Mesenchymal stem cell (in vitro differentiated cells and primary cell): Measurements from ENCODE around the gene PRR36.

Experiments
- DNase-seq: peaks from one replicate; pipeline ENCODE4 v3.0.0-alpha.2; 2013
- H2AFZ ChIP-seq: one replicate; pipeline ENCODE4 v1.6.1; 2013; ENCODE audit warnings: low read depth, mild to moderate bottlenecking, control low read depth, inconsistent platforms, low read length, moderate library complexity
- H2AK5ac ChIP-seq: 2 replicates; pipeline ENCODE4 v1.6.1; 2013; ENCODE audit warnings: low read length, moderate library complexity, mild to moderate bottlenecking, inconsistent platforms; ENCODE audit not compliant: severe bottlenecking
- H2BK120ac ChIP-seq: one replicate; pipeline ENCODE4 v1.6.1; 2013; ENCODE audit warnings: low read depth, mild to moderate bottlenecking, inconsistent platforms, low read length, moderate library complexity
- H2BK12ac ChIP-seq, 2 experiments: one replicate each; pipeline ENCODE4 v1.6.1; 2013; ENCODE audit warnings: inconsistent platforms in 2 of 2, low read length in 2 of 2, mild to moderate bottlenecking in 2 of 2, moderate library complexity in 2 of 2, control low read depth in 1 of 2
- H2BK15ac ChIP-seq: one replicate; pipeline ENCODE4 v1.6.1; 2013; ENCODE audit warnings: mild to moderate bottlenecking, low read depth, inconsistent platforms; ENCODE audit not compliant: poor library complexity, severe bottlenecking
- H2BK5ac ChIP-seq: 2 replicates; pipeline ENCODE4 v1.6.1; 2013; ENCODE audit warnings: low read depth, mild to moderate bottlenecking, low read length, control low read depth, inconsistent platforms; ENCODE audit not compliant: poor library complexity, severe bottlenecking
- H3K14ac ChIP-seq, 2 experiments: one replicate each; pipeline ENCODE4 v1.6.1; 2013; ENCODE audit warnings: inconsistent platforms in 2 of 2, low read length in 2 of 2, control low read depth in 1 of 2, mild to moderate bottlenecking in 1 of 2, moderate library complexity in 1 of 2
- H3K18ac ChIP-seq, 2 experiments: one replicate each; pipeline ENCODE4 v1.6.1; 2013; ENCODE audit warnings: inconsistent platforms in 2 of 2, low read length in 2 of 2, control low read depth in 1 of 2, low read depth in 1 of 2, mild to moderate bottlenecking in 1 of 2
- H3K23ac ChIP-seq, 2 experiments: one replicate each; pipeline ENCODE4 v1.6.1; 2013; ENCODE audit warnings: inconsistent platforms in 2 of 2, low read length in 2 of 2, mild to moderate bottlenecking in 2 of 2, moderate library complexity in 2 of 2, control low read depth in 1 of 2
- H3K27ac ChIP-seq: 2 replicates; pipeline ENCODE4 v1.5.1; 2013; ENCODE audit warnings: mild to moderate bottlenecking, moderate library complexity, low read length, control low read depth, inconsistent platforms; ENCODE audit not compliant: poor library complexity, severe bottlenecking
- H3K27me3 ChIP-seq, 2 experiments: 2 replicates each; pipeline versions ENCODE4 v1.6.1 to v1.7.0; 2013; ENCODE audit warnings: low read length in 2 of 2, mild to moderate bottlenecking in 2 of 2, moderate library complexity in 2 of 2, control low read depth in 1 of 2, inconsistent platforms in 1 of 2; ENCODE audit not compliant: control insufficient read depth in 1 of 2, insufficient read depth in 1 of 2
- H3K36me3 ChIP-seq, 2 experiments: 2 replicates each; pipeline versions ENCODE4 v1.6.1 to v1.7.0; 2013; ENCODE audit warnings: low read length in 2 of 2, control low read depth in 1 of 2, inconsistent platforms in 1 of 2, low read depth in 1 of 2, mild to moderate bottlenecking in 1 of 2; ENCODE audit not compliant: insufficient read depth in 2 of 2, control insufficient read depth in 1 of 2
- H3K4ac ChIP-seq, 2 experiments: one replicate each; pipeline ENCODE4 v1.6.1; 2013; ENCODE audit warnings: inconsistent platforms in 2 of 2, low read length in 2 of 2, mild to moderate bottlenecking in 2 of 2, moderate library complexity in 2 of 2, control low read depth in 1 of 2, low read depth in 1 of 2
- H3K4me1 ChIP-seq: 2 replicates; pipeline ENCODE4 v1.6.1; 2013; ENCODE audit warnings: low read depth, low read length, control low read depth; ENCODE audit not compliant: control insufficient read depth, insufficient read depth
- H3K4me2 ChIP-seq: 2 replicates; pipeline ENCODE4 v1.6.1; 2013; ENCODE audit warnings: low read length, mild to moderate bottlenecking, inconsistent platforms; ENCODE audit not compliant: poor library complexity, severe bottlenecking
- H3K4me3 ChIP-seq, 2 experiments: 2 replicates each; pipeline versions ENCODE4 v1.5.1 to v1.7.0; 2013; ENCODE audit warnings: low read length in 2 of 2, mild to moderate bottlenecking in 2 of 2, control low read depth in 1 of 2, low read depth in 1 of 2; ENCODE audit not compliant: insufficient read depth in 1 of 2
- H3K79me1 ChIP-seq: replicated peaks from 2 replicates; pipeline ENCODE4 v1.6.1; 2013; ENCODE audit warnings: mild to moderate bottlenecking, control low read depth, low read length, inconsistent platforms; ENCODE audit not compliant: poor library complexity, severe bottlenecking
- H3K9ac ChIP-seq: 2 replicates; pipeline ENCODE4 v1.7.0; 2013; ENCODE audit warnings: mild to moderate bottlenecking, low read length, moderate library complexity
- H3K9me3 ChIP-seq: 2 replicates; pipeline ENCODE4 v1.7.0; 2013; ENCODE audit warnings: mild to moderate bottlenecking, low read length; ENCODE audit not compliant: control insufficient read depth
- H4K8ac ChIP-seq: one replicate; pipeline ENCODE4 v1.6.1; 2013; ENCODE audit warnings: inconsistent platforms, mild to moderate bottlenecking, low read length, moderate library complexity
- H4K91ac ChIP-seq: one replicate; pipeline ENCODE4 v1.6.1; 2013; ENCODE audit warnings: mild to moderate bottlenecking, low read length, inconsistent platforms
- WGBS: methylation state at CpG from one replicate; pipeline ENCODE4 v1.1.7; 2013; ENCODE audit warnings: mixed read lengths; 5-methylcytosine and 5-hydroxymethylcytosine counted together

PRR36 gene

GRCh38 chr19:7908078-7908699 lies 34.0 kb upstream of the PRR36 start:
- Histone ChIP-seq H2AK5ac (no peak overlapping the region), H2BK15ac (no peak overlapping the region), H2AFZ (no peak overlapping the region), H3K36me3 (peaks cover 36 to 75% of the 10 kb centered on the region in 2 experiments), H3K4me3 (no peak overlapping the region), H3K27me3 (no peaks in the 10 kb centered on the region), H3K23ac (no peak overlapping the region), H3K9me3 (no peaks in the 10 kb centered on the region), H3K4ac (no peak overlapping the region), H4K91ac (no peak overlapping the region), H3K9ac (no peak overlapping the region), H3K27ac (no peak overlapping the region), H2BK12ac (no peak overlapping the region), H4K8ac (peak overlapping the region; percentile 12), H3K4me2 (no peak overlapping the region), H3K4me1 (peaks cover 34% of the 10 kb centered on the region), H2BK5ac (no peak overlapping the region), H2BK120ac (no peak overlapping the region), H3K79me1 (peaks cover 46% of the 10 kb centered on the region), H3K18ac (no peak overlapping the region), H3K14ac (no peak overlapping the region)
- 88% methylated on average over 14 of the region's 14 CpGs for WGBS
- DNase-seq: no peak

- Histone ChIP-seq H3K18ac (no peak overlapping the region), H3K14ac (no peak overlapping the region), H4K8ac (peak overlapping the region; percentile 43), H2BK5ac (no peak overlapping the region), H2BK15ac (no peak overlapping the region), H2BK120ac (no peak overlapping the region), H3K9ac (no peak overlapping the region), H2AFZ (no peak overlapping the region), H3K9me3 (no peaks in the 10 kb centered on the region), H3K36me3 (peaks cover 32 to 68% of the 10 kb centered on the region in 2 experiments), H4K91ac (no peak overlapping the region), H2AK5ac (no peak overlapping the region), H3K27ac (no peak overlapping the region), H3K79me1 (peaks cover 51% of the 10 kb centered on the region), H3K4me3 (peak overlapping the region in 1 of 2 experiments; percentile 15), H3K4me2 (no peak overlapping the region), H3K23ac (no peak overlapping the region), H2BK12ac (no peak overlapping the region), H3K27me3 (no peaks in the 10 kb centered on the region), H3K4me1 (peaks cover 41% of the 10 kb centered on the region), H3K4ac (no peak overlapping the region)
- 96% methylated on average over 11 of the region's 11 CpGs for WGBS
- DNase-seq: no peak
Observed at GRCh38 chr19:7907544-7907943, 33.4 kb upstream of the PRR36 start.

- Histone ChIP-seq H3K27me3 (no peaks in the 10 kb centered on the region), H2AK5ac (no peak overlapping the region), H3K4me2 (no peak overlapping the region), H2BK15ac (no peak overlapping the region), H2BK120ac (no peak overlapping the region), H3K4me1 (peaks cover 43% of the 10 kb centered on the region), H4K8ac (peak overlapping the region; percentile 43), H3K4me3 (peak overlapping the region in 1 of 2 experiments; percentile 15), H3K23ac (no peak overlapping the region), H3K4ac (no peak overlapping the region), H3K79me1 (peaks cover 52% of the 10 kb centered on the region), H3K36me3 (peaks cover 30 to 64% of the 10 kb centered on the region in 2 experiments), H2BK12ac (no peak overlapping the region), H2BK5ac (no peak overlapping the region), H2AFZ (no peak overlapping the region), H3K27ac (no peak overlapping the region), H3K14ac (no peak overlapping the region), H3K18ac (no peak overlapping the region), H4K91ac (no peak overlapping the region), H3K9ac (no peak overlapping the region), H3K9me3 (no peaks in the 10 kb centered on the region)
- no peak for DNase-seq
- WGBS: 98% methylated on average over 18 of the region's 19 CpGs
Observed at GRCh38 chr19:7907122-7907521, 32.9 kb upstream of the PRR36 start.

GRCh38 chr19:7905859-7906258 lies 31.7 kb upstream of the PRR36 start:
- Histone ChIP-seq H3K23ac (no peak overlapping the region), H2AK5ac (no peak overlapping the region), H3K27ac (no peak overlapping the region), H3K4me3 (no peak overlapping the region), H3K14ac (no peak overlapping the region), H3K36me3 (peaks cover 18 to 56% of the 10 kb centered on the region in 2 experiments), H3K79me1 (peaks cover 48% of the 10 kb centered on the region), H4K91ac (no peak overlapping the region), H3K27me3 (no peaks in the 10 kb centered on the region), H2BK15ac (no peak overlapping the region), H2BK12ac (no peak overlapping the region), H3K9ac (peak overlapping the region; percentile 93), H2BK5ac (no peak overlapping the region), H2AFZ (no peak overlapping the region), H3K4me1 (peaks cover 43% of the 10 kb centered on the region), H3K4ac (no peak overlapping the region), H3K4me2 (no peak overlapping the region), H2BK120ac (no peak overlapping the region), H3K9me3 (no peaks in the 10 kb centered on the region), H3K18ac (no peak overlapping the region), H4K8ac (no peak overlapping the region)
- no peak for DNase-seq
- 99% methylated on average over 10 of the region's 10 CpGs for WGBS
